ENCODE measurements around the gene ATXN7L1. TPM values are rescaled to one million over a fixed set of nuclear protein-coding genes. Genes with fewer than 3 reads are reported as not detected.

ATXN7L1 gene
- total RNA-seq, 1 experiment from 2014 or later, result 16.3 TPM

- in situ Hi-C loops (cut with HindIII; ENCODE audit: low pct_unique_long_range_greater_than_20kb, low sequenced_read_pairs), result no loop called here
- DNase-seq (ENCODE audit: low read depth, low spot score), result no peak
Observed at GRCh38 chr7:105584165-105584564, 292.2 kb downstream of the ATXN7L1 start.

GRCh38 chr7:105583061-105583460, 293.3 kb downstream of the ATXN7L1 start:
- in situ Hi-C loops (cut with HindIII; ENCODE audit: low pct_unique_long_range_greater_than_20kb, low sequenced_read_pairs), result no loop called here
- DNase-seq (ENCODE audit: low read depth, low spot score), result no peak

GRCh38 chr7:105581066-105581811, 295.2 kb downstream of the ATXN7L1 start, which contains the start of gene EFCAB10:
Gene EFCAB10 (minus strand): TSS chr7:105581493. CDS start chr7:105581463, 30 bp downstream.
- DNase-seq (ENCODE audit: low read depth, low spot score), result no peak

GRCh38 chr7:105580022-105580740, 296.2 kb downstream of the ATXN7L1 start:
- in situ Hi-C loops (cut with HindIII; ENCODE audit: low pct_unique_long_range_greater_than_20kb, low sequenced_read_pairs), result no loop called here
- no peak for DNase-seq (ENCODE audit: low read depth, low spot score)

More at GRCh38 chr7:105581066-105581811, 295.2 kb downstream of the ATXN7L1 start, which contains the start of gene EFCAB10:
- in situ Hi-C loops (cut with HindIII; ENCODE audit: low pct_unique_long_range_greater_than_20kb, low sequenced_read_pairs), result no loop called here

- in situ Hi-C loops (cut with HindIII; ENCODE audit: low pct_unique_long_range_greater_than_20kb, low sequenced_read_pairs), result no loop called here
- no peak for DNase-seq (ENCODE audit: low read depth, low spot score)
Observed at GRCh38 chr7:105578496-105578895, 297.9 kb downstream of the ATXN7L1 start.

GRCh38 chr7:105577251-105577650, 299.1 kb downstream of the ATXN7L1 start:
- in situ Hi-C loops (cut with HindIII; ENCODE audit: low pct_unique_long_range_greater_than_20kb, low sequenced_read_pairs), result no loop called here
- DNase-seq (ENCODE audit: low read depth, low spot score), result no peak

- DNase-seq (ENCODE audit: low read depth, low spot score), result no peak
- in situ Hi-C loops (cut with HindIII; ENCODE audit: low pct_unique_long_range_greater_than_20kb, low sequenced_read_pairs), result no loop called here
Observed at GRCh38 chr7:105571891-105572290, 304.5 kb downstream of the ATXN7L1 start.

GRCh38 chr7:105567821-105568220, 308.6 kb downstream of the ATXN7L1 start:
- DNase-seq (ENCODE audit: low read depth, low spot score), result no peak
- in situ Hi-C loops (cut with HindIII; ENCODE audit: low pct_unique_long_range_greater_than_20kb, low sequenced_read_pairs), result no loop called here

- in situ Hi-C loops (cut with HindIII; ENCODE audit: low pct_unique_long_range_greater_than_20kb, low sequenced_read_pairs), result no loop called here
- DNase-seq (ENCODE audit: low read depth, low spot score), result no peak
Observed at GRCh38 chr7:105567024-105567423, 309.4 kb downstream of the ATXN7L1 start.

GRCh38 chr7:105565190-105565589, 311.2 kb downstream of the ATXN7L1 start:
- in situ Hi-C loops (cut with HindIII; ENCODE audit: low pct_unique_long_range_greater_than_20kb, low sequenced_read_pairs), result no loop called here

GRCh38 chr7:105559926-105560325, 316.5 kb downstream of the ATXN7L1 start:
- in situ Hi-C loops (cut with HindIII; ENCODE audit: low pct_unique_long_range_greater_than_20kb, low sequenced_read_pairs), result no loop called here
- DNase-seq (ENCODE audit: low read depth, low spot score), result no peak

More at GRCh38 chr7:105565190-105565589, 311.2 kb downstream of the ATXN7L1 start:
- no peak for DNase-seq (ENCODE audit: low read depth, low spot score)

Other genes starting within 250 kb of the ATXN7L1 start
- 3.1 and 5.1 TPM in 2 replicates for gene CDHR3, start 86.7 kb upstream of the ATXN7L1 start, total RNA-seq (2014; rRNA removed; shearing (Covaris generic))
- 47.4 and 47.7 TPM in 2 replicates for gene SYPL1, start 235.7 kb upstream of the ATXN7L1 start, total RNA-seq (2014; rRNA removed; shearing (Covaris generic))

Data from SK-MEL-5 (cell line).